Hematopoietic multipotent progenitor cell treated with erythropoietin and hydrocortisone succinate and interleukin-3 and kit ligand, for 4 days (in vitro differentiated cells): ENCODE measurements around the gene SLC16A6.
"Not testable (repeated sequence)": the region's sequence is repeated elsewhere in the genome, so short reads cannot be mapped to it uniquely, and the experiment has no call there.

Source experiments
- DNase-seq: peaks from one replicate; pipeline ENCODE4 v3.0.0-alpha.2; 2015

The SLC16A6 gene

GRCh38 chr17:68289473-68289872 is 1.5 kb downstream of the SLC16A6 start:
- DNase-seq, result no peak

DNA sequence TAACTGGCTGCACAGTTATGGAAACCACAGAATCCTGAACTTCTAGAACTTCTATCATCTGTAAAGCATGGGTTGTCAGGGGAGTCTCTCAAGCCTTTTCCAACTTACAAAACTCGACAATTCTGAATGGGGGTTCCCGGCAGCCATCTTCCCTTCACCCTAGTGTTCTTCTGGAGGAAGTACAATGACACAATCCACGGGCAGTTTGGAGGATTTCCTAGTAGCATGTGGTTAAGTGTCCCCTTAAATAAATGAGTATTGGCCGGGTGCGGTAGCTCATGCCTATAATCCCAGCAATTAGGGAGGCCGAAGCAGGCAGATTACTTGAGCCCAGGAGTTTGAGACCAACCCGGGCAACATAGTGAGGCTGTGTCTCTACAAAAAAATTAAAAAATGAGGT is 2.1 kb downstream of the SLC16A6 start:
- peak; percentile 44 for DNase-seq

DNA sequence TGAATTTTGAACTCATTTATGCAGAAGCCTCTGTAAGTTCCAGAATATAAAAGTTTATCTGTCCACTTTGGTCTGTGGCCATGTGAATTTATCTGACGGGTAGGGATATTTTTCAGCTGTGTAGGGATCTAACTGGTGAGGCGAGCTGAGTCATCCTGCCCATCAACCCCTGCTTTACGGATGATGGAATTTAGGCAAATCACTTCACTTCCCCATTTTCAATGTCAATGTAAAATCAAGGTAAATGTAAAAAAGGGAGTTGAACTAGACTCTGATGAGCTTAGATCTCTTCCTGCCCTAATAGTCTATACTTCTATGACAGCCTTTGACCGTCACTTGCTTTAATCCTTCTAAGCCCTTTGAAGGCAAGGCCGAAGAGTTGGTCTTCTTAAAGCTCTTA is 2.6 kb downstream of the SLC16A6 start:
- DNase-seq, result peak; percentile 64

- DNase-seq, result not testable (repeated sequence)
Measured at GRCh38 chr17:68281965-68282364, 9.0 kb downstream of the SLC16A6 start.

DNA sequence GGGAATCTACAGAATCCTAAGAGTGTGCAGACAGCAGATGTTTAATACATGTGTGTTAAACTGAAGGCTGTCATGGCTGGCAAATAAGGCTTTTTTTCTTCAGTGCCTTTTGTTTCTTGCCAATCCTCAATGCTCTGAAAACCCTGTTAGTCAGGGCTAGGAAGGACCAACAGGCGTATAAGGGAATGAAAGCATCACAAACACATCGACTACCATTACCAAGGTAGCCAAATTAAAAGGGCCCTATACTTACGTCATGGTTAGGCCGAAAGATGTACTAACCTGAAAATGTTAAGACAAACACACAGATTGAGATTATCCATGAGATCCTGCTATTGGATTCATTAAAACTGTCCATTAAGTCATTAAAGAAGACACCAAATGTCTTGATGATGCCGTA is 13.1 kb downstream of the SLC16A6 start:
- DNase-seq, result no peak

GRCh38 chr17:68276339-68276738 is 14.6 kb downstream of the SLC16A6 start:
- DNase-seq, result not testable (repeated sequence)

DNA sequence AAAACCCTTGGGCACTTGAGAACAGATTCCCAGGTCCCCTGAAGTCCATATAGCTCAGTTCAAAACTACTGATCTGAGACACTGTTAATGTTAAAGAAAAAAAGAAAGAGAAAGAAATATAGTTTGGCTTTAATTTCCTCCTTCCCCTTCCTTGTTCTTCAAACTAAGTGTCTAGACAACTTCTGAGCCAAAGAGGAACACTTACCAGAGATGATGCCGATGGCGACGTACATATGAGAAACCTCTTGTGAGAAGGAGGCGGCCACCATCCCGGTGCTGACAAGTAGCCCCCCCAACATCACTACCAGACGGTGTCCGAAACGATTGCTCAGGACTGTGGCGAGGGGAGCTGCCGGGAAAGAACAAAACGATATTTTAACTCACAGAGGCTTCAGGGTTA is 17.2 kb downstream of the SLC16A6 start:
- DNase-seq, result no peak

- not testable (repeated sequence) for DNase-seq
Measured at GRCh38 chr17:68265833-68266232, 25.1 kb downstream of the SLC16A6 start.

DNA sequence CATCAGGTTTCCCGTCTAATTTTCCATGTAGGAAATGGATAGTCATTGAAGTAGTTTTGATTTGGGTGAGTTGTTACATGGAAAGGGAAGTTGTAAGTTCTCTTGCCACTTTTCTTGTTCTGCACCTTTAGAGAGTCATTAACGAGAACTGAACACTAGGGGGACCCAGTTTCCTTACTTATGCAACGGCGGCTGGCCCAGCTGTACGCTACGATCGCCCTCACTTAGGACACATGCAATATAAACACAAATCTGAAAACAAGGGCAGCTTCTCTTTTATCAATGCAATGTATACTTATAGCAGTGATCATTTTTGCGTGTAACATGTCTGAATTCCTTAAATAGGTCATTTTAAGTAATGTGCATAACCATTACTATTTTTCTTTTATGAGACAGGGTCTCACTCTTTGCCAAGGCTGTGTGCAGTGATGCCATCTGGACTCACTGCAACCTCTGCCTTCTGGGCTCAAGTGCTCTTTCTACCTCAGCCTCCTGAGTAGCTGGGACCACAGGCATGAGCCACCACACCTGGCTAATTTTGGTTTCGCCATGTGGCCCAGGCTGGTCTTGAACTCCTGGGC is 27.7 kb downstream of the SLC16A6 start:
- DNase-seq, result peak; percentile 60

GRCh38 chr17:68262467-68262866 is 28.5 kb downstream of the SLC16A6 start:
- not testable (repeated sequence) for DNase-seq

DNA sequence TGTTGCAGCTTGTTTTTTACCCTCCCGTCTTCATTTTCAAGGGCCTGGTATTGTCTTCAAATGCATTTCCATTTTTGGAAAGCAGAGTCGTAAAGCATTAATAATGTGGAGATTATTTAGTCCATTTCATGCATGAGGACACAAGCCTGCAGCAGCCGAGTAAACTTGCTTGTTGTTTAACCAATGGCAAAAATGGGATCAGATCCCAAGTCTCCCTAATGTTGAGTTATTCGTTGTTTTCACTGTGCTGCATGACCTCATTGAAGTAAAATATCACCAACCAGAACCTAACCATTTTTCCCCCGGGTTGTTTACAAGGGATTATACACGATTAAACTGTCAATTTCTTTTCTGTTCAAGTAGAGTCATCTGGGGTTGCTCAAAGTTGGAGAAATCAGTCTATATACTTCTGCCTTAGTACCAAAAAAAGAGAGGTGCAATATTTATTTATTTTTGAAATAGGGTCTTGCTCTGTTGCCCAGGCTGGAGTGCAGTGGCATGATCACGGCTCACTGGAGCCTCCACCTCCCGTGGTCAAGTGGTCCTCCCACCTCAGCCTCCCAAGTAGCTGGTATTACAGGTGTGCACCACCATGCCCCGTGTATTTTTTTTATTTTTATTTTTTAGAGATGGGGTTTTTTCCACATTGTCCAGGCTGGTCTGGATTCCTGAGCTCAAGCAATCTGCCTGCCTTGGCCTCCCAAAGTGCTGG is 30.7 kb downstream of the SLC16A6 start:
- DNase-seq, result no peak

DNA sequence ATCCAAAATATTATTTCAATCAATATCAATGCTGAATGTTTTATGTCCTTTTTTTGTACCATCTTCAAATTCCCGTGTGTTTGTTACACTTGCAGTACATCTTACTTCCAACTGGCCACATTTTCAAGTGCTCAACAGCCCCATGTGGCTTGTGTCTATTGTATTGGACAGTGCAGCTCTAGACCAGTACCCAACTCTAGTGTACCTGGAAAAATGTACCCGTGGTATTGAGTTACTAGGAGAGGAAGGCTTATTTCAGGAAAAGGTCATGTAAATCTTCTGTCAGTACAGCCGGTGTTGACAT is 31.3 kb downstream of the SLC16A6 start:
- DNase-seq, result not testable (repeated sequence)

DNA sequence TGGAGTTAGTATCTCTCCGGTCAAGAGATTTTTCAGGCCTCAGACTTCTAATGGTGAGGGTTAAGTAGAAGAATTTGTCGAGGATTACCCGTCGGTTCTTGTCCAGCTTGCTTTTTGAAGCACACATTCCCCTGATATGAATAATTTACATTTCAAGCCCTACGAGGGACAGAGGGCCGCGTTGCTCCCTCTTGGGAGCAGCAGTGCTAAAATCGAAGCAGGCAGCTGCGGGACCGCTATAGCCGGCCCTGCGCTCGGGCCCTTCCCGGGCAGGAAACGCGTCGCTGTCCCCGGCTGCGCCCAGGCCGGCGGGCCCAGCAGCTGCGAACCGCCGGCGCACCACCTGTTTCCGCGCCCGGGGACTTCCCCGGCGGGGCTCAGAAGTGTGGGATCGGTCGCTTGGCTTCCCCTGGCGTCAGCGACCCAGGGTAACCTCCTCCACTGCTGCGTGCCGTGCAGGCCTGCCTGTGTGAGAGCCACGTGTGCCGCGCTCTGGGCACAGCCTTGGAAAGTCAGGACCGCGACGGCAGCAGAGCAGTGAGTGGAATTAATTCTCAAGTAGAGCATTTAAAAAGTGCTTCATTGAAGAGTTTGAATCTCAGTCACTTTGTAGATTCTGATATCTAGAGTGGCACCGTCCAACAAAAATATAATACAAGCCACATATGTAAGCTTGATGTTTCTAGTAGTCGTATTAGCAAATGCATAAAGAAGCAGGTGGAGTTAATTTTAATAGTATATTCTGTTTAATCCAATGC is 31.9 kb downstream of the SLC16A6 start:
- peak; percentile 68 for DNase-seq

DNA sequence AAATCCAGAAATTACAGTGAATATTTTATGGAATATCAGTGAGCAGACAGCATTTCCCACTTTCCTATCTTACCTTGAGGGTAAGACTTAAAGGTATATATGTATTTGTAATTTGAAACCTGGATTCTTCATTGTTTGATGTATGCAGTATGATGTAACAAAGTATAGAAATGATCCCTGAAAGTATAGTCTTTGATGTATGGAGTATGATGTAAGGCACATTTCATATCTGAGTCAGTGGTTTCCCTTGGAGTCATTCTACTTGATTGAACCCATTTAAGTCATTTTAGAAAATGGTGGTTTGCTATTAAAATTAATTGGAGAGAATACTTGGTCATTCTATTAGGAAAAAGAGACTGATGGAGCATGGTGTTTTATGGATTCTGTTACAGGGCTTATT is 33.0 kb downstream of the SLC16A6 start:
- DNase-seq, result no peak

GRCh38 chr17:68256701-68257100 is 34.2 kb downstream of the SLC16A6 start:
- DNase-seq, result not testable (repeated sequence)

DNA sequence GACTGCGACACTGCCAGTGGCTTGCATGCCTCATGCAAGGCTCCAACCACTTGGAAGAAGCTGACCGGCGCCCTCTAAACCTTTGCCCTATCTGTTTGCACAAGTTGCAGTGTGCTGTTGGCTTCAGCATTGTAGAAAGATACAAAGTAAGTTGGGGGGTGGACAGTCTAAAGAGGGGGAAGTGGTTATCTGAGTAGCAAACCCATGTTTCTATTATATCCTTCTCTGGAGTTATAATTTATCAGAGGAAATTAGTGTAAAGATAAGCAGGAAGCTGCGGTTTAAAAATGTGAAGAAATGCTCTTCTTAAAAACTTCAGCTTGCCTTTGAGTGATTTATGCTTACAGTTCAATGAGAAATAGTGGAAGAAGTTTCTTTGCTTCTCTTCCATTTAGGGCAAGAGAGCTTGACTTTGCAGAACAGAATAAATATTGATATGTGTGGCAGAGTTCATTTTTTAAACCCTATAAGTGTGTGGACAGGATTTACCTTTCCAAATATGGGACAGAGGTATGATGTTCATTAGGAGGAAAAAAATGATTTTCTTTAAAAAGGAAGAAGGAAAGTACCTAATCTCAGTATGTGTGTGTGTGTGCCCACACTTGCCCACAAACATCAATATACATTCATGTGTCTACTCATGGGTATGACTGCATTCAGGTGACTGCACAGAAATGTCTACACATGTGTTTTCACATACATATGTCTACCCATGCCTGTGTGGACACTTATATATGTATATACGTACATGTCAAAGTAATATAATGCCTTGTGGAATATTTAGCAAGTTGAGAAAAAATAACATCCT is 35.0 kb downstream of the SLC16A6 start:
- DNase-seq, result peak; percentile 94

DNA sequence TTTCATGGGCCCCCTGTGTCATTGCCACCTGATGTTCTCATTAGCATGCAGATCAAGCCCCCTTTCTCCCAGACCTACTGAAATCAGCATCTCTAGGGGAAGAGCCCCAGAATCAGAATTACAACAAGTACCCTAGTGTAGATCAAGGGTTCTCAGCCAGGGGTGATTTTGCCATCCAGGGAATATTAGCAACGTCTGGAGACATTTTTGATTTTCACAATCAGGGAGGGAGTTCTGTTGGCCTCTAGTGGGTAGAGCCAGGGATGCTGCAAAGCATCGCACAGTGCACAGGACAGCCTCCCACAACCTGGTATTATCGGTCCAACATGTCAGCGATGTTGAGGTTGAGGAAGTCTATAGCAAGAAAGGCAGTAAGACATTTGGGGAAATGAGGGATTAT is 35.8 kb downstream of the SLC16A6 start:
- DNase-seq, result no peak

- not testable (repeated sequence) for DNase-seq
Measured at GRCh38 chr17:68253426-68253825, 37.5 kb downstream of the SLC16A6 start.

DNA sequence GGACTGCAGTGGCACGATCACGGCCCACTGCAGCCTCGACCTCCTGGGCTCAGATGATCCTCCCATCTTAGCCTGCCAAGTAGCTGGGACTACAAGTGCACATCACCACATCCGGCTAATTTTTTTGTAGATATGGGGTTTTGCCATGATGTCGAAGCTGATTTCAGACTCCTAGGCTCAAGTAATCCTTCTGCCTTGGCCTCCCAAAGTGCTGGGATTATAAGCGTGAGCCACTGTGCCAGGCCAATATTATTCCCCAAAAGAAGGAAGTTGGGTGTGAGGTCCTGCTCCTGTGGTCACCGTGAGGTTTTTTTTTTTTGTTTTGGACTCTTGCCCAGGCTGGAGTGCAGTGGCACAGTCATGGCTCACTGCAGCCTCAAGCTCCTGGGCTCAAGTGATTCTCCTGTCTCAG is 41.6 kb downstream of the SLC16A6 start:
- peak; percentile 78 for DNase-seq

- peak; percentile 47 for DNase-seq
Measured at GRCh38 chr17:68248891-68249290, 42.0 kb downstream of the SLC16A6 start.

GRCh38 chr17:68248199-68248825 is 42.6 kb downstream of the SLC16A6 start:
- peak; percentile 49 for DNase-seq

DNA sequence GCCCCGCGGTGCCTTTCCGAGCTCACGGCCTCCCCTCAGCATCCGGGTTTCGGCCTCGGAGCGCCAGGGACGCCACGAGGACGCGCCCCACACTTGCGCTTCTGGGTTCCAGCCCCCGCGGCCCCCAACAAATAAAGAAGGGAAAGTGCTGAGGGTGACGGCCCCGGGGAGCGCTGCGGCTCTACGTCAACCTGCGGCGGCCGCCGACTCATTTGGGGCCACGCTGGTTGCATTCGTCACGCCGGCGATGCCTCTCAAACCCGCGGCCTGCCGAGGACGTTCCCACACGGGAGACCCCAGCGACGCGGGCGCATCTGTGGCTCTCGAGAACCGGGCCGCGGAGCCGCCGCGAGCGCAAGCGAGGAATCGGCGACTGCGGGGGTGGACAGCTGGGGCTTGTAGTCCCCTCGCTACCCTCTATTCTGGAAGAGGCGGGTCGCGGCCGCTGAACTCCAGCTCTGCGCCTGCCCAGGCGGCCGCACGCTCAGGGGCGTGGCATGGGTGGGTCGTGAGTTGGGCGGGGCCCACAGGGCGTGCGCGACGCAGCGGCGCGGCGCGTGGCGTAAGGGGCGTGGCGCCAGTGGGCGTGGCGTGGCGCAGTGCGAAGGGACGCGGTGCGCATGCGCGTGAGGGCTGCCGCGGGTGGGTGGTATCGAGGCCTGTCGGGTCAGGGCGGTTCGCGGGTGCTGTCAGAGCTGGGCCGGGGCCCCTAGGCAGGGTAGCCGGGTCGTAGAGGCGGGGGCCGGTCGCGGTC is 43.3 kb downstream of the SLC16A6 start, which contains the start of gene AMZ2:
AMZ2 (plus strand) TSS at position 599 of the 754 bp plus-strand sequence. CDS start 2,145 bp downstream, outside the sequence.
- peak; percentile 96 for DNase-seq
